Left cardiac atrium (tissue), 4 donors: ENCODE results near the gene DKK3. TPM values are rescaled to one million over a fixed set of nuclear protein-coding genes. Genes with fewer than 3 reads are reported as not detected.
"Not testable (repeated sequence)": the region's sequence is repeated elsewhere in the genome, so short reads cannot be mapped to it uniquely, and the experiment has no call there.

Experiments
- ATAC-seq, 2 donors: fragments of 200-7000 bp; cut with Tn5 transposase; one replicate each; pipeline ENCODE4 v1.9.1; 2020; ENCODE audit warnings: mild to moderate bottlenecking in 2 of 2, moderate library complexity in 2 of 2
- DNase-seq: peaks from one replicate; pipeline ENCODE4 v3.0.0-alpha.2; 2020
- intact Hi-C, 2 donors: fragments of 100-400 bp; cut with DNase I; formaldehyde crosslinking; loops; one replicate each; pipeline versions ENCODE4 v1.14.1 to v1.15.1; 2022 to 2023
- total RNA-seq, 2 donors: library from RNA; stranded (reverse); fragmentation: NEBNext Ultra II Directional; extraction: Animal tissue kit (Norgen Biotek cat#: 25700); gene quantifications; one replicate each; pipeline ENCODE4 v1.2.1, GENCODE V29; 2021
- donor health status: DM: no; HTN: yes; CAD: no.
- donor health status: DM: no; HTN: yes; CAD: no; lungs with severe emphysema.
- donor health status: DM: yes; HTN: yes; CAD: no.
- donor health status: Dilated cardiomyopathy.

DKK3 gene
- total RNA-seq, 2 donors from 2014 or later = 1,563 to 1,610 TPM

DNA sequence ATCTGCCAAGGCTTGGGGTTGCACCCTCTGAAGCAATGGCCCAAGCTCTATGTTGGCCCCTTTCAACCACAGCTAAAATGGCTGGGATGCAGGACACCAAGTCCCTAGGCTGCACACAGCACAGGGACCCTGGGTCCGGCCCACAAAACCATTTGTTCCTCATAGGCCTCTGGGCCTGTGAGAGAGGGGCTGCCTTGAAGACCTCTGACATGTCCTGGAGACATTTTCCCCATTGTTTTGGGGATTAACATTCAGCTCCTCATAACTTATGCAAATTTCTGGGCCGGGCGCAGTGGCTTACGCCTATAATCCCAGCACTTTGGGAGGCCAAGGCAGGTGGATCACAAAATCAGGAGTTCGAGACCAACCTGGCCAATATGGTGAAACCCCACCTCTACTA lies 32.3 kb upstream of the DKK3 start:
- ATAC-seq, DNase-seq: not testable (repeated sequence)
- intact Hi-C loops = loop anchor here (5.0 to 10.0 kb wide), 2 partner anchors 236 to 243 kb away; no protein-coding TSS in a partner anchor

DNA sequence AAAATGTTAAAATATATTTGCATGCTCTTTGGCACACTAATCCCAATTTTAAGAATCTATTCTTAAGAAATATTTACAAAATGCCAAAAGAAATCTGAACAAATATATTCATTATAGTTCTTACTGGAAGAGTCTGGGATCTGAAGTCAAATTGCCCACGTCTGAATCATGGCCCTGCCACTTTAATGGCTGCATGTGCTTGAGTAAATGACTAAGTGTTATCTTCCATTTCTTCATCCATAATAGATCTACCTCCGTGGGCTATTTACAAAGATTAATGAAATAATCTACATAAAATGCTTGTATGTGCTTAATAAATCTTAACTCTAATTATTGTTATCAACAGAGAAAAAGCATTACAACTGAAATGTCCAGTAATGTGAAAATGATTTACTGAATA lies 24.5 kb upstream of the DKK3 start:
- ATAC-seq (no peak), DNase-seq (no peak)
- intact Hi-C loops = no loop called here

DNA sequence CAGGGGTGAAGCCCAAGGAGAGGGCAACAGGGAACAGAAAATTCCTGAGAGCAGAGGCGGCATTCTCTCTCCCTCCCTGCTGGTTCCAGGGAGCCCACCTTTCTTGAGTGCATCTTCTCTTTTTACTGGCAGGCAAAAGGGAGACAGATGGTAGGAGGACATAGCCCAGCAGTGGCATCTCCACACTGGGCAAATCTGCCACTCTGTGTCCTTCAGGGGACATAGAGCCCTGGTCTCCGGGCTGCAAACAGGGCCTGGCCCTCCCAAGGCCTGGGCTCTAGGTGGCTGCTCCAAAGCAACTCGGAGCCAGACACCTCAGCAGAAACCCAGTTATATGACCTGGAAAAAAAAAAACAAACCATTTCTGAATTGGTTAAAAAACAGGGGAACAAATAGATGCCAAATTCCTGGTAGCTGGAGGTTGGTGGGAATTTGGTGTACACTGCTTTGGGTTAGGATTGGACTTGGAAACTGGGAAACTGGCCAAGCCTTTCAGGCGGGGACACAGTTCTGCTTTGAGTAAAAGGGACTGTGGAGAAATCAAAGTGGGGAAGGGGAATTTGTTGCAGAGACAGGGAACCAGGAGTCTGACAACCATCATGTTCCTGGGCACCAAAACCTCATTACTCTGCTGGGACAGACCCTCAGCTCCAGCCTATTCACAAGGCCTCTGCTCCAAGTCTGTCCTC lies 23.6 kb upstream of the DKK3 start:
- intact Hi-C loops = no loop called here
- ATAC-seq (no peak), DNase-seq (no peak)

DNA sequence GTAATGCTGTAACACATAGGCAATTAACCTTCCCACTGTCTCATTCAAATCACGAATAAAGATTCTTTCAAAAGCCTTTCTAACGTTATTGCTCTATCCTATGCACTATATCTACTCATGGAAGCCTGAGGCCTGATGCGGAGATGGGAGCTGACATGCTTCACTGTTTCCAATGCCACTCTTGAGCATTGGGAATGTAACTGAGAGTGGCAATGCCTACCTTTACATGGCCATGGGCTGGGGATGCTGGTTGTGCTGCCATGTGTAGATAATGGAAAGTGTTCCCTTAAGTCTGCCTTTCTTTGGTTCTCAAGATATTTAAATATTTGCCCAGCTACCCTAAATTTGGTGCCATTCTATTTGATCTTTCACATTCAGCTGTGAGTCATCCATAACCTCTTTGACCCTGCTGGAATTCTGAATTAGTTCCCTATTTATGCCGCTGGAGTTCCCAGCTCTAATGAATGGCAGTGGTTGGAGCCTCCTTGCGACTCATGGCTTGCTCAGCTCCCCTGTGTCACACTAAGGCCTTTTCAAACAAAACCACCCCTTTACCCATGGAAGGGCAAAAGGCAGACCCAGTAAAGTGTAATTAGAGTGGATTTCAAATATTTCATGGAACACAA lies 21.4 kb upstream of the DKK3 start:
- no peak for DNase-seq
- intact Hi-C loops = loop anchor here in 1 of 2 donors (10.0 kb wide), 1 partner anchor 55 kb away; no protein-coding TSS in a partner anchor
- ATAC-seq = peak in 1 of 2 donors; percentile 31

DNA sequence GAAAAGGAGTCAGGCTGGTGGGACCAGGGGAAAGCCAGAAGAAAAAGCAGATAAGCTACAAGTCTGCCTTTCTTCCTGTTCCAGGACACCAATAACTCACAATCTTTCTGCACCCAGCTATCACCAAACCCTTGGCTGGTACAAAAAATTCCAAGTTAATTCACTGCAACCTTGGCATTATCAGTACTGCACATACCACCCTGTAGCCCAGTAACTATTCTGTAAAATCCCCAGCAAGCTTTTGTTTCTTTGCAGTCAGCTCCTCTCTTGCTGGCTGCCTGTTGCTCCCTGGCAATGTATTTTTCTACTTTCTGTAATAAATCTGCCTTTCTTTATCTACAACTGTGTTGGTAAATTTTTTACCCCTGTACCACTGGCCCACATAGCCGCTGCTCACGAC lies 20.7 kb upstream of the DKK3 start:
- no peak for ATAC-seq
- intact Hi-C loops = loop anchor here in 1 of 2 donors (10.0 kb wide), 1 partner anchor 54 kb away; no protein-coding TSS in a partner anchor

DNA sequence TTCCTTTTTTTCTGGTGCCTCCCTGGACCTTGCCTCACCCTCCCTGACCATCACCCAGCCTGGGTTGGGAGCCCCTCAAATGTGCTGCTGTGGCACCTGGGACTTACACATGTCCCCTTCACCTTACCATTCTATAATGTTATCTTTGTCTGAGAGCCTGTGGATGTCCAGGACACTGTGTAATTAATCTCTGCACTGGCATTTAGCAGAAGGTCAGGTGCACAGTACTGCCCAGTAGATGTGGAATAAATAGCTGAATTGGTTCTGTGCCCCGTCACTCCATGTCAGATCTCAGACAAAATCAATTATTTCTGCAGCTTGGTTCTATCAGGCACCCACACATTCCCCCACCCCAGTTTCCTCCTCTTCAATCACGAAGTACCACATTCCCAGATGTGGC lies 19.9 kb upstream of the DKK3 start:
- intact Hi-C loops = loop anchor here in 1 of 2 donors (10.0 kb wide), 1 partner anchor 54 kb away; no protein-coding TSS in a partner anchor
- ATAC-seq = peak in 1 of 2 donors; percentile 19
- DNase-seq = no peak

More for the DNA sequence above, 20.7 kb upstream of the DKK3 start:
- DNase-seq = no peak

DNA sequence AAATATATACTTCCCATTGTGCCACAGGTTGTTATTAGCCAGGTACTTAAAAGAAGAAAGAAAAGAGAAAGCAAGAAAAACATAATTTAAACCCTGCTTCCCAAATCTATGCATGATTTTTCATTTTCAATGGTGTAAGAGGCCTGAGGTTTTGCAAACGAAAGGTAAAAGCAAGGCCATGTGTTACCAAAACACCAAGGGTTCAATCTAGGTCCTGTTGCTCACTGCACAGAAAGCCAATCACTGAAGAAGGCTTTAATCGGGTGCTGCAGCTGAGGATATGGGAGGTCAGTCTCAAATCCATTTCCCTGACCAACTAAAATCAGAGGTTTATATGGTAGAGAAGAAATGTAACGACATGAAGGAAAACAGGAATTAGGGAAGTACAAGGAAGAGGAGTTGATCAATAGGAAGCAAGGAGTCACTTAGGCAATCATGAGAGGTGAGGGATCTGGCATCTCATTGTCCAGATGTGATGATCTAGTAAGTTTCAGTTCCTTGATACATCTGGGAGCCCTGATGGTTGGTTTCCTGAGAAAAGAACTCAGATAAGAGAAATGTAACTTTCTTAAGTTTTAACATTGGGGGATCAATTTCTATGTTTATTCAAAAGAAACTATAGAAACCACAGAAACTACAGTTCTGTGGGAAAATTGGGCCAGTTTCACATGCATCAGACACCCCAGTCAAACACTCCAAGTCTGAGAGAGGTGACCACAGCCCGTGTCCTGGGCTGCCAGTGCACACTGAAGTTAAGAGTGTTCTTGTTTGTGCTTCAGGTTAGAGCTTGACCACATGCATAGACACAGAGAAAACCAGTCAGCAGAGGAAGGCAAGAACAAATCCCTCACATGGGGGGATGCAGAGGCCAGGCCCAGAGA lies 18.1 kb upstream of the DKK3 start:
- no peak for DNase-seq
- intact Hi-C loops = loop anchor here in 1 of 2 donors (10.0 kb wide), 1 partner anchor 52 kb away; no protein-coding TSS in a partner anchor
- no peak for ATAC-seq

DNA sequence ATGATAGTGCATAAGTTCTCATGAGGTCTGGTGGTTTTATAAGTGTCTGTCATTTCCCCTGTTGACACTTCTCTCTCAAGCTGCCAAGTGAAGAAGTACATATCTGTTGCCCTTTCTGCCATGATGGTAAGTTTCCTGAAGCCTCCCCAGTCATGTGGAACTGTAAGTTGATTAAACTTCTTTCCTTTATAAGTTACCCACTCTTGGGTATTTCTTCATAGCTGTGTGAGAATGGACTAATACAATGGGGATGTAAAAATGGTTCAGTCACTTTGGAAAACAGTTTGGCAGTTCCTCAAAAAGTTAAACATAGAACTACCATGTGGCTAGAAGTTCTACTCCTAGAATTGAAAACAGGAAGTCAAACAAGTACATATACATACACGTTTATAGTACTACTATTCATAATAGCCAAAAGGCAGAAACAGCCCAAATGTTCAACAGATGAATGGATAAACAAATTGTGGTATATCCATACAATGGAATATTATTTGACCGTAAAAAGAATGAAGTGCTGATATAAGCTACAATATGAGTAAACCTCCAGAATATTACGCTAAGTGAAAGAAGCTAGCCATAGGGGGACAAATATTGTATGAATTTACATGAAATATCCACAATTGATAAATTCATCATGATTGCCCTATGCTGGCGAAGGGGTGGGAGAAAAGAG lies 16.0 kb upstream of the DKK3 start:
- intact Hi-C loops = loop anchor here in 1 of 2 donors (10.0 kb wide), 1 partner anchor 50 kb away; no protein-coding TSS in a partner anchor
- no peak for DNase-seq
- ATAC-seq = no peak

DNA sequence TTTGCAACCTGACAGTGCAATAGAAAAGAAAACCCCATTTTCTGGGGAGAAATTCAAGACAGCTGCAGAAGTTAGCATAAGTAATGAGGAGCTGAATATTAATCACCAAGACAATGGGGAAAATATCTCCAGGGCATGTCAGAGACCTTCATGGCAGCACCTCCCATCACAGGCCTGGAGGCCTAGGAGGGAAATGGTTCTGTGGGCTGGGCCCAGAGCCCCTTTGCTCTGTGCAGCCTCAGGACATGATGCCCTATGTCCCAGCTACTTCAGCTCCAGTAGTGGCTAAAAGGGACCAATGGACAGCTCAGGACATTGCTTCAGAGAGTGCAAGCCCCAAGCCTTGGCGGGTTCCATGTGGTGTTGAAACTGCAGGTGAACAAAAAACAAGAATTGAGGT lies 14.6 kb upstream of the DKK3 start:
- intact Hi-C loops = loop anchor here in 1 of 2 donors (10.0 kb wide), 1 partner anchor 48 kb away; no protein-coding TSS in a partner anchor
- ATAC-seq = no peak
- no peak for DNase-seq

DNA sequence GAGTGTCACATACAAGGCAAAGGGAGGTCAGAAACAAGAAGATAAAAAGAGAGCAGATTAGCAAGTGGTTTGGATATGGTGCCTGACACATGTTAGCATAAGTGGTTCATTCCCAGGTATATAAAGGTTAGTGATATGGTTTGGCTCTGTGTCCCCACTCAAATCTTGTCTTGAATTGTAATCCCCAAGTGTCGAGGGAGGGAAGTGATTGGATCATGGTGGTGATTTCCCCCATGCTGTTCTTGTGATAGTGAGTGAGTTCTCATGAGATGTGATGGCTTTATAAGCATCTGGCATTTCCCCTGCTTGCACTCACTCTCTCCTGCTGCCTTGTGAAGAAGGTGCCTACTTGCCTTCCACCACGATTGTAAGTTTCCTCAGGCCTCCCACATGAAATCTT lies 12.1 kb upstream of the DKK3 start:
- intact Hi-C loops = loop anchor here in 1 of 2 donors (10.0 kb wide), 1 partner anchor 46 kb away; no protein-coding TSS in a partner anchor
- peak; percentile 24 to 43 for ATAC-seq

DNA sequence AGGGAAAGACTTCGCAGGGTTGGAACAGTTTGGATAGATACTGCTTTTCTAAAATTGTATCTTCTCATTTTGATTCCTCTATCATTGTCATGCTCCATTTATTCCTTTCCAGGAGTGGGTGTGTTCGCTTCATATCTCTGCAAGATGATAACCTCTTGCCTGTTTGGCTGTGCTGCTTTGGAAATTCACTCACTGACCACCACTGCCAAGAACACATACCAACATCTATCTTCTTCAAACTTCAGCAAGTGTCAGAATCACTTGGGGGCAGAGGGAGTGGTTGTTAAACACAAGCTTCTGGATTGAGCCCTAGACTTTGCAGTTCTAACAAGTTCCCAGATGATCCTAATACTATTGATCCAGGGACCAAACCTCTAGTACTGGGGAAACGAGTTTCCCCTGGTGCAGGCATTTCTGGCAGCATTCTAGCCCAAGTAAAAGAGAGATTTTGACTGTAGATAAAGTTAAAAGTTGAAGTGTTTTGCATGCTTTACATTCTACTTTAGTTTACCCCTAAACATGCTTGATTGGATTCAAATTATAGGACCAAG lies 11.5 kb upstream of the DKK3 start:
- intact Hi-C loops = loop anchor here in 1 of 2 donors (10.0 kb wide), 1 partner anchor 45 kb away; no protein-coding TSS in a partner anchor
- DNase-seq (no peak), ATAC-seq (peak; percentile 70 to 74)

More for the DNA sequence above, 12.1 kb upstream of the DKK3 start:
- DNase-seq = no peak

DNA sequence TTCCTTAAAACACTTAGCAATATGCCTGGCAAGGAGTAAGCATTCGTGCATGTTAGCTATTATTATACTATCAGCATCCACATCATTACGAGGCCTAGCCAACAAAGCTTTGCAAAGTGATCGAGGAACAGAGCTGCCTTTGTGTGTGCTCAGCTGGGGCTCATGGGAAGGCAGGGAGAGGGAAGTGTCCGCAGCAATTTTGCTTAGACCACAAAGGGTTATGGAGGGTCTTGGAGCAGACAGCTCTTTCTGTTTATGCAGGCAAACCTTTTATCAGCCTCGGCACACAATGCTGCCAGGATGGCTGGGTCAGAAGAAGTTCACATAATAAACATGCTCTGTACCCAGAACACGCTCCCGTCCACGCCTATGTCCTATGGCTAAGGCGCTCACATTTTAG lies 10.9 kb upstream of the DKK3 start:
- intact Hi-C loops = no loop called here

DNA sequence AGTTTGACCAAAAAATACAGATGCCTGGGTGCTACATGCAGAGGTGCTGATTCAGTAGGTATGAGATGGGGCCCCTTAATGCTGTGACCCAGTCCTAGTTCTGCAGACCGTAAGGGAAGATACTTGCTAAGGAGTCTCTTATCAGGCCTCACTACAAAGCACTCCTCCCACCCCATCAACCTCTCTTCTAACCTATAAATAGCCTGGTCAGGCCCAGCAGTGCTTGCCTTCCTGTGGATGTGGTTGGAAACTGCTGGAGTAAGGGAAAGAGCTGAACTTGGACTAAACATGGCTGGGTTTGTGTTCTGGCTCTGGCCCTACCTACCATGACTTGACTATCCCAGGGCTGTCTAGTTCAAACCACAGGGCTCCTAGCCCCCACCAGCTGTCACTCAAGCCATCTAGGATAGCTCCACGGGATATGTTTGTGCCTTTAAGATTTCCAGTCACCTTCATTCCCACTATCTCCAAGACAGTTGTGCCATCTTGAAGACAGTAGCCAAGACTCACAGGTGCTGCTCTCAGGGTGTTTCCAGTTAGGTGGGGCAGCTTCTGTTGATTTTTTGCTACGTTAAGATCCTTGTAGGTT lies 9.5 kb upstream of the DKK3 start:
- ATAC-seq (peak; percentile 67 to 73), DNase-seq (no peak)
- intact Hi-C loops = no loop called here

More for the DNA sequence above, 10.9 kb upstream of the DKK3 start:
- ATAC-seq = peak; percentile 35 to 51
- DNase-seq = peak; percentile 66

DNA sequence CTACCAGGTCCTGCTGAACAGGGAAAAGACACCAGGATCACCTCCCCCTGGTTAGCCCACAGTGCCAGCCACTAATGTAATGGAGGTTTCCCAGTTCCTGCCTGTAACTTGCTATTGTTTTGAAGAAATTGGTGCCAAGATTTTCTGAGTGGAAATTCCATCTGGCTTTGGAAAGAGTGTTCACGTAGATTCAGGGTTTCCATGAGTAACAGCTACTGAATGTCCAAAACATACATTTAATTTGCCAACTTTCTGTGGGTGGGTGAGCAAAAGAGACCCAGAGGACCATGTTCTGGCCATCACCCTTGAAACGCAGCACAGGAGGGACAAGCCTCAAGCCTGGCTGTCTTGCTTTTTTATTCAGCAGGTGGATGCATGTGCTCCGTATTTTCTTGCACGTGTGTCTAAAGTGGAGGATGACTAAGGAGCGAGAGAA lies 8.8 kb upstream of the DKK3 start:
- intact Hi-C loops = no loop called here
- DNase-seq (no peak), ATAC-seq (peak; percentile 20 to 57)

DNA sequence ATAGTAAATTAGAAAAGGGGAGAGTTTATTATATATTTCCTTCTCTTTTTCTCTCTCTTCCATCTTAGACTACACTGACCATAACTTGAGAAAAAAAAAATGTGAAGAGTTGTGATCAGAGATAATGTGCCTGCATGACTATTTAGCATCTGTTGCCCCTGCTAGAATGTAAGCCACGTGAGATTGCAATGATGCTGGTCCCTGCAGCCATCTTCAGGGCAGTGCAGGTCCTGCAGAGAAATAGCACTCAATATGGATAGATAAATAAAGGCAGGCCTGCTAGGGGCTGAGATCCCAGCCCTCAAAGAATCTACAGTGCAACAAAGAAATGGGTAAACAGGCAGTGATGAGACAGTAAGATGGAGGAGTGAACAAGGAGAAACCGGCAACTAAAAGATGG lies 7.8 kb upstream of the DKK3 start:
- intact Hi-C loops = no loop called here
- DNase-seq (no peak), ATAC-seq (no peak)

DNA sequence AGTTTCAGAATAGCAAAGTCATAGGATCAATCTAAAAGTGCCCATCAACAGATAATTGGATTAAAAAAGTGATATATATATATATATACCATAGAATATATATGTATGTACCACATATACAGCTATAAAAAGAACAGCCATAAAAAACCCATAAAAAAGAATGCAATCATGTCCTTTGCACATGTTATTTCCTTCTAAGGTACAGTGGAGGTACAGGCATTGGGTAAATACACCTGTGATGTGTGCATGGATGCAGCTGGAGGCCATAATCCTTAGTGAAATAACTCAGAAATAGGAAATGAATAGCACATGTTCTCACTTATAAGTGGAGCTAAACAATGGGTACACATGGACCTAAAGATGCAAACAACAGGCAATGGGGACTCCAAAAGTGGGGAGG lies 7.1 kb upstream of the DKK3 start:
- DNase-seq = no peak
- ATAC-seq = no peak
- intact Hi-C loops = no loop called here

DNA sequence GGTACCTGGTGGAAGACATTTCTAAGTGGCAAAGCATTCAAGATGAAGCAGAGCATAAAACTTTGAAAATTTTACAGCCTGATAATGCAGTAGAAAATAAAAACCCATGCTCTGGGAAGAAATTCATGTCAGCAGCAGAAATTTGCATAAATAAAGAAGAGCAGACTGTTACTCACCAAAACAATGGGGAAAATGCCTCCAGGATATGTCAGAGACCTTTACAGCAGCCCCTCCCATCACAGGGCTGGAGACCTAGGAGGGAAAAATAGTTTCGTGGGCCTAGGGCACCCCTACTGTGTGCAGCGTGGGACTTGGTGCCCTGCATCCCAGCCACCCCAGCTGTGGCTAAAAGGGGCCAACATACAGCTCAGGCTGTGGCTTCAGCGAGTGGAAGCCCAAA lies 5.4 kb upstream of the DKK3 start:
- intact Hi-C loops = no loop called here
- no peak for DNase-seq
- ATAC-seq = no peak
